ENCODE results near the gene TRABD2A.
"Not testable (repeated sequence)": the region's sequence is repeated elsewhere in the genome, so short reads cannot be mapped to it uniquely, and the experiment has no call there.

Gene TRABD2A

DNA sequence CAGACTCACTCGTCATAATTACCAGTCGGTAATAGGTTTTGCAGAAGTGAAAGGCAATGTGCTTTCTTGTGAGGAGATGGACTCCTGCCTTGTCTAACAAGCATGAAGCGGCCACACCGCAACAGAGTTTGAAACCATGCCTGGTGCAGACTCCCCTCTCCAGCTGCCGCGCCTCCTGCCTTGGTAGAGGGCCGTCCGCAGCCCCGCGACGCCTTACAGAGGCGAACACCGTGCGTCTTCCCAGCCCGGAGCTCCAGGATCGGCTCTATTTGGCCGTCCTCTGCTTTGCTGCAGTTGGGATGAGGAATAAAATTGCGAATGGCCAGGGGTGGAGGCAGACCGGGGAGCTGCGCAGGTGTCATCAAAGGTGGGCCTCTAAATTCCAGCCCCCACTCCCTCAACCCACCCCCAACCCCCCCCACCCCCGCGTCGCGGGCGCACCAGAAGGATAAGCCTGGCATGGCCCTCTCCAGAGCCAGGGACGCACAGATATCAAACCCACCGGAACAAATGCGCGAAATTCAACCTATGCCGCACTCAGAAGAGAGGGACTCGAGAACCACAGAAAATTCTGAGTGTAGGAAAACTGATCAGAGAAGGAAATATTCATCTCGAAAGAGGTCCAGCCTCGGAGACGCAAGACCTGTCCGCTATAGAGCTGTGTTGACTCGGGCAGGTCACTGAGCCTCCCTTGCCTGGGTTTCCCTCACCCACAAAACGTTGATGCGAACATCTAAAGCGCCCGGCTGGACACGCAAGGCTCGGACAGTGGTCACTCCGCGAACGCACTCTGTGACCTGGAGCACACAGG, 1.1 kb downstream of the TRABD2A start:
- DNase-seq: no peak

DNA sequence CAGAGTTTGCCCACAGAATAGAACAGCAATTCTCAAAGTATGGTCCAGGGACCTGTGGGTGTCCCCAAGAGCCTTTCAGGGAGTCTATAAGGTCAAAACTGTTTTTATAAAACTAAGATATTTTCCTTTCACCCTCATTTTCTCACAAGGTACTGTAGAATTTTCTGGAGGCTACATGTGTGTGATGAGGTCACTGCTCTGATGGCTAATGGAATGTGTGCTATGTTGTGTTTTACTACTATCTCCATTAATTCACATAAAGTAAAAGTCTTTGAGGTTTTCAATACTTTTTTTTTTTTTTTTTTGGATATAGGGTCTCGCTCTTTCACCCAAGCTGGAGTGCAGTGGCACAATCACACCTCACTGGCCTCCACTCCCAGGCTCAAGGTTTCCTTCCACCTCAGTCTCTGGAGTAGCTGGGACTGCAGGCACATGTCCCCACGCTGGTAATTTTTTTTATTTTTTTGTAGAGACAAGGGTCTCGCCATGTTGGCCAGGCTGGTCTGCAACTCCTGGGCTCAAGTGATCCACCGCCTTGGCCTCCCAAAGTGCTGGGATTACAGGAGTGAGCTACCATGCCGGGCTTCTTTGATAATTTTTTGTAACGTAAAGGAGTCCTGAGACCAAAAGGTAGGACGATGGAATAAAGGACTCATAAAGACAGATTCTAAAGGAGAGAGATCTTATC, 1.8 kb downstream of the TRABD2A start:
- DNase-seq: no peak

- DNase-seq: no peak
These were observed 2.4 kb downstream of the TRABD2A start for GRCh38 chr2:84878459-84878858.

DNA sequence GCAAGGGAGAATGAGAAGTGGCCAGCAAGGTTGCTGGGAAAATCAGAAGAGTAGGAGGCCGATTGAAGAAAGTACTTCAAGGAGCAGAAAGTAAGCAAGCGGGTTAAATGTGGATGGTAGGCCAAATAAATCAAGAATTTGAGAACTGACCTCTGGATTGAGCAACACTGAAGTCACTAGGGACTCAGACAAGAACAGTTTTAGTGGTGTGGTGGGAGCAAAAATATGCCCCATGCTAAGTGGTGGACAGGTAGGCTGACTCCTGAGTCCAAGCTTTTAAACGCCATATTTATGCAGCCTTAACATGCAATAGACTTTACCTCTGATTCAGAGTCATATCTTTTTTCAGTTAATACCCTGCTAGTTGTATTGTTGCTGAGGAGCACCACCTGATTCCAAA, 4.5 kb downstream of the TRABD2A start:
- DNase-seq: no peak

GRCh38 chr2:84875619-84876018, 5.3 kb downstream of the TRABD2A start:
- DNase-seq: not testable (repeated sequence)

DNA sequence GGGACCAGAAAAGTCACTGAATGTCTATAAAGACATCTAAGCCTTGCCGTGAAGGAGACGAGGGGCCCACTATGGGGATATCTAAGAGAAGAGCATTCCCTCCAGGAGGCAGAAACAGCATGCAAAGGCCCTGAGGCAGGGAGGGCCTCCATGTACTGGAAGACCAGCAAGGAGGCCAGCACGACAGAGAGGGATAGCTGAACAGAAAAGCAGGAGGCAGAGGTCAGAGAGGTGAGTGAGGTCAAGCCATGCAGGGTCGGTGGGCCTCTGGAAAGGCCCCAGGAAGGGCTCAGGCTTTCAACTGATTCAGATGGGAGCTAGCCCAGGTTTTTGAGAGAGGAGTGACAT, 5.7 kb downstream of the TRABD2A start:
- DNase-seq: no peak

GRCh38 chr2:84874381-84875212, 6.3 kb downstream of the TRABD2A start:
- DNase-seq: no peak

- no peak for DNase-seq
These were observed 7.5 kb downstream of the TRABD2A start for GRCh38 chr2:84873350-84873749.

GRCh38 chr2:84872691-84873090, 8.2 kb downstream of the TRABD2A start:
- DNase-seq: not testable (repeated sequence)

DNA sequence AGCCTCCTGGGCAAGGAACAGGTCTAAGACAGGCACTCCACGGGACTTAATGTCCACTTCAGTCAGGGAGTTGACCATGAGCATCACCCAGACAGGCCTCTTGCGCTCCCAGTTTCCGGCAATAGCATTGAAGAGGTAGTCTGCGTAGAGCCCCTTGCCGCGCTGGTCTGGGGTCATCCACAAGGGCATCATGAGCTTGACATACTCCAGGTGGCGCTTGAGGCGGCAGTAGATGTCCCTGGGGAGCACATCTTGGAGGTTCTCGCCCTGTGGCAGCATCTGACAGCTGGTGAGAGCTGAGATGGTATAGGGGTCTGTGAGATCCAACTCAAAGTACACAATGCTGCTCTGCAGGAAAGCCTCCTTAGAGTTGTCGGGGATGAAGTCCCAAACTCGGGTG, 10.6 kb downstream of the TRABD2A start:
- DNase-seq: no peak

DNA sequence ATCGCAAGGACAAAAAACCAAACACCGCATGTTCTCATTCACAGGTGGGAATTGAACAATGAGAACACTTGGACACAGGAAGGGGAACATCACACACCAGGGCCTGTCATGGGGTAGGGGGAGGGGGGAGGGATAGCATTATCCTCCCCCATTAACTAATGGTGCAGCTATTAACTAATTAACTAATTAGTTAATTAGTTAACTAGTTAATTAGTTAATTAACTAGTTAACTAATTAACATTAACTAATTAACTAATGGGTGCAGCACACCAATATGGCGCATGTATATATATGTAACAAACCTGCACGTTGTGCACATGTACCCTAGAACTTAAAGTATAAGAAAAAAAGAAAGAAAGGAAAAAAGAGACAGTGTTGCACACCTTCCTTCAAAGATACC, 12.6 kb downstream of the TRABD2A start:
- not testable (repeated sequence) for DNase-seq

GRCh38 chr2:84866122-84866521, 14.8 kb downstream of the TRABD2A start:
- no peak for DNase-seq

DNA sequence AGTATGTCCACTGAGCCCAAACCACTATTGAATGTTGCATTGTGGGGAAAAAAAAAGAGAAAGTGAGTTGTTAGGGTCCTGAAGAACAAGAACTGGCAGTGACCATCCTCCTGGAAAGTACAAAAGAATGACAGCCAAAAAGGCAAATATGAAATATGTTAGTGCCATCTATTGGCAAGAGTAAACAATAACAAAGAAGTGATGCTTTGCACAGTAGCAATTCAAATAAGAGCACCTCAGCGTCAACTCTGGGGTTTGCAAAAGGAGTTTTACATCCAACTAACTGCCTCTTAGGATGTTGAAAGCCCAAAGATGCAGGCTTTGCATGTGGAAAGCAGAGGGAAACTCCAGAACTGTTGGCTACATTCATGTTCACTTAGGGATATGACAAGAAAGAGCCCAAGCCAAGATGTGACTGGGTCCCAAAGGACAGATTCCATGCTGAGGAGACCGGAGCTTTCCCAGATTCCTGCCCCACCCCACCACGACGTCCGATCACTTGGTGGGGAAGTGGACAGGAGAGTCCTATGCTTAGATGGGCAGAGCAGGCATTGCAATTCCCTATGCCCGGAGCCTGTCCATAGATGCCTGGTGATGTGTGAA, 15.6 kb downstream of the TRABD2A start:
- DNase-seq: peak in 1 of 2 experiments; percentile 63

- no peak for DNase-seq
These were observed 18.9 kb downstream of the TRABD2A start for GRCh38 chr2:84862006-84862405.

GRCh38 chr2:84861539-84861938, 19.3 kb downstream of the TRABD2A start:
- no peak for DNase-seq

- DNase-seq: no peak
These were observed 21.9 kb downstream of the TRABD2A start for GRCh38 chr2:84858937-84859336.

GRCh38 chr2:84858123-84858522, 22.8 kb downstream of the TRABD2A start:
- DNase-seq: no peak

GRCh38 chr2:84857566-84857965, 23.3 kb downstream of the TRABD2A start:
- DNase-seq: no peak

GRCh38 chr2:84856787-84857186, 24.1 kb downstream of the TRABD2A start:
- DNase-seq: no peak

- no peak for DNase-seq
These were observed 25.2 kb downstream of the TRABD2A start for GRCh38 chr2:84855731-84856130.

DNA sequence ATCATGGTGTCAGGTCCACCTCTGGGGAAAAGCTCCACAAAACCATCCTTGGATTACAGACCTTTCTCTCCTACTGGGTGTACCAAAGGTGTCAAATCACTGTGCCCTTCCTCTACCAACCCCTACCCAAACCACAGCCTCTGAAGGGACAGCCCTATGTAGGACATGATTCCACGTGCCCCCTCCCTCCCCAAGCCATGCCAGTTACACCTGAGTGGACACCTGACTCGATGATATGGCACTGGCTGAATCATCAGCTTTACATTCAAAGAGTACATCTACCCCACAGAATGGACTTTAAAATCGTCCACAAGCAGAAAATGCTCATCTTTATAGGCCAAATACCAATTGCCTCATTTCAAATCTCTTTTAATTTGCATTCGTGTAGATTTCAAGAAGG, 26.0 kb downstream of the TRABD2A start:
- DNase-seq: no peak

DNA sequence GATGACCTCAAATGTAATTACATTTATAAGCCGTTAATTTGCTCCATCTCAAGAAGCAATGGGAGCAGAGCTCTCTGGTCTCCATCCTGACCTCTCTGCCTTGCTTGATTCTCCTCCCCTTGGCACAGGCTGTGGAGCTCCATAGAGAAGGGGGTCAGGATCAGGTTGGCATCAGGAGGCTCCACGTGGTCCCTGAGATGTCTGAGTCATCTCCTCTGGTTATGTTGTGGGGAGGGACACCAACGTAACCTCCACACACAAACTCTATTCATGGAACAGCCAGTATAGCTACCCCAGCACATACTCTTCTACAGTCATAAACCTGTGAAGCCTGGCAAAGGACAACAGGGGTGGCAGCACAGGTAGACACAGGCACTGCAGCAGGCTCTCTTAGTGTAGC, 29.0 kb downstream of the TRABD2A start:
- no peak for DNase-seq

DNA sequence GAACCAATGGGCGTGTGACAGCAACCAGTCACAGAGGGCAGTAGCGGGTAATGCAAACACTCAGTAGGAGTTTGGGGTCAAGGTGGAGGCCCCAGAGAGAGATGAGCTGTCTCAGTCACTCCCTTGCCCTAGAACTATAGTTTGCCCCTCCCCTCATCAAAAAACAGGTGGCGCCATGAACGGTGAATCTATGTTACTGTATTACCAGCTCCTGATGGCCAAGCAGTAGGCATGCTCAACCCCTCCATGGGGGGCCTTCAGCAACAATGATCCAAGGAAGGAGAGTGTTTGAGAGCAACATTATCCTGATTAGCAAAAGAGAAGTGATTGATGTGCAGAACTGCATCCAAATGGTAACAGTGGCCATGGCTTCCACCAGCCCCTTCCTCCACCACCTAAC, 30.4 kb downstream of the TRABD2A start:
- DNase-seq: no peak
